ENCODE results near the gene PRR16.

GRCh38 chr5:120463991-120464626 is at the start of gene PRR16:
- no peak; the same call in 1 of the 2 replicates for TF ChIP-seq CTCF (conservative IDR thresholded peaks at IDR 0.05; ENCODE audit: low read depth, low read length)
- peak; percentile 46 for TF ChIP-seq EZH2 (IDR thresholded peaks at IDR 0.05; ENCODE audit: borderline replicate concordance, low read depth, low read length, poor library complexity, severe bottlenecking)
